Activated CD8-positive, alpha-beta memory T cell treated with anti-CD3 and anti-CD28 coated beads for 4 hours (primary cell): ENCODE data around the gene SVIL.

Source experiments
- DNase-seq, 2 donors: peaks; one replicate each; pipeline ENCODE4 v3.0.0-alpha.2; 2020; ENCODE audit warnings: low read depth in 2 of 2

The SVIL gene

DNA sequence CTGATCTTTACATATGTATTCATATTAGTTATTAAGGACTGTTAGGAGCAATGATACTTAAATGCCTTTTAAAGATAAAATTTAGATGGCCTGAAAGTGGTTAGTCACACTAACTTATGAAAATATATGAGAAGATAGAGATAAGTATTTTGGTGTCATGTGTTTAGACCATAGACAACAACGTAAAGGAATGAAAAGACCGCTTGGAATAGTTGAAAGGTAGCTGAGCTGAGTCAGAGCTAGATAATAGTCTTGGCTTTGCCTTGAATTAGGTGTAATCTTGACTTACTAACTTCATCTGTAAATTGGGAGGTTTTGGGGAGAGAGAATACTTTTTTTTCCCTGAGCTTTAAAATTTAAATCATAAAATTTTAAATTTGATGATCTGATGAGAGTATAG lies 218.9 kb downstream of the SVIL start:
- DNase-seq, result no peak

DNA sequence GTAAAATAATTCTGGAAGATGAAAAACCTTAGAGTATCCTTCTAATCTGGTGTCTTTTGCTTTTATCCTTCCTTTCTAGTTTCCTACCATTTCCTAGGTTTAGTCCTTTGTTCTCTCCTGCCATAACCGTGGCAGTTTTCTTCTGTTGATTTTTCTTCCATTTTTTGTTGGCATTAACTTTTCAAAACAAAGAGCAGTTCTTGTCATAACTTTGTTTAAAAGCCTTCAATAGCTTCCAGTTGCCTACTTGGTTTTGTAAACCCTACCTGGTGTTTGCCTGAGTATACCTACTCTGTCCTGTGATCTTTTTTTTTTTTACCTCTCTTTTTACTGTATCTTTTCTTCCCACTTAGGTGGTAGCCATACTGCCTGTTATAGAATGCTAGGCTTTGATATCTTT lies 220.3 kb downstream of the SVIL start:
- DNase-seq, result no peak

DNA sequence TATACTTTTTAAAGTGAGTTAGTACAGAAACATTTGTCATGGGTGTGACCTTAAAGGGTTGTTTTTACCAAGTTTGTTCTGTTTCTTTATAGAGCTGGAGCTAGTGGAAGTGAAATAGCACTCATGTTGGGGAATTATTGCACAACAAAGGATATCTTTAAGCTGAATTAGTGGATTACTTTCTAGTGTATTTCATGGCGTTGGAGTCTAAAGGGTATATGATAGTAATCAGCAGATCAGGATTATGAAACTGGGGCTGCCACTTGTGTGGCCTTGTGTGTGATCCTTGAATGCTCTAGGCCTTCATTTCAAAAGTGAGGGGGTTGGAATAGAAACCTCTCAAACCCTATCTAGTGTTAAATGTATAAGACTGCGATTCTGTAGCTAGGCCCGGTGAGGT lies 222.3 kb downstream of the SVIL start:
- no peak for DNase-seq

DNA sequence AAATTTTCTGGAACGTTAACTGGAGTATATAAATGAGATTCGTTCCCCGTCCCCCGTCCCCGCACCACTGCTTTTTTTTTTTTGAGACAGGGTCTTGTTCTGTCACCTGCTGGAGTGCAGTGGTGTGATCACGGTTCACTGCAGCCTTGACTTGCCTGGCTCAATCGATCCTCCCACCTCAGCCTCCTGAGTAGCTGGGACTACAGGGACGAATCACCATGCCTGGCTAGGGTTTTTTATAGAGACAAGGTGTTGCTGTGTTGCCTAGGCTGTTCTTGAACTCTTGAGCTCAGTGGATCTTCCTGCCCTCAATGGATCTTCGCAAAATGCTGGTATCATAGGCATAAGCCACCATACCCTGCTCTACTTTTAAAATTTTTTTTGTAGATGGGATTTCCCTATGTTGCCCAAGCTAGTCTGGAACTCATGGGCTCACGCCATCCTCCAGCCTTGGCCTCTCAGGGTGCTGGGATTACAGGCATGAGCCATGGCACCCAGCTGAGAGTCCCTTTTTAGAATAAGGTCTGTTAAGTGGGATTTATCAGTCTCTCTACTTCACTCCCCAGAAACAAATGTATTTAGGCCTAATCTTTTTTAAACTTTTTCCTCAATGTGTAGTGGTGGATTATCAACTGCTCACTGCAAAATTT lies 223.0 kb downstream of the SVIL start:
- no peak for DNase-seq

DNA sequence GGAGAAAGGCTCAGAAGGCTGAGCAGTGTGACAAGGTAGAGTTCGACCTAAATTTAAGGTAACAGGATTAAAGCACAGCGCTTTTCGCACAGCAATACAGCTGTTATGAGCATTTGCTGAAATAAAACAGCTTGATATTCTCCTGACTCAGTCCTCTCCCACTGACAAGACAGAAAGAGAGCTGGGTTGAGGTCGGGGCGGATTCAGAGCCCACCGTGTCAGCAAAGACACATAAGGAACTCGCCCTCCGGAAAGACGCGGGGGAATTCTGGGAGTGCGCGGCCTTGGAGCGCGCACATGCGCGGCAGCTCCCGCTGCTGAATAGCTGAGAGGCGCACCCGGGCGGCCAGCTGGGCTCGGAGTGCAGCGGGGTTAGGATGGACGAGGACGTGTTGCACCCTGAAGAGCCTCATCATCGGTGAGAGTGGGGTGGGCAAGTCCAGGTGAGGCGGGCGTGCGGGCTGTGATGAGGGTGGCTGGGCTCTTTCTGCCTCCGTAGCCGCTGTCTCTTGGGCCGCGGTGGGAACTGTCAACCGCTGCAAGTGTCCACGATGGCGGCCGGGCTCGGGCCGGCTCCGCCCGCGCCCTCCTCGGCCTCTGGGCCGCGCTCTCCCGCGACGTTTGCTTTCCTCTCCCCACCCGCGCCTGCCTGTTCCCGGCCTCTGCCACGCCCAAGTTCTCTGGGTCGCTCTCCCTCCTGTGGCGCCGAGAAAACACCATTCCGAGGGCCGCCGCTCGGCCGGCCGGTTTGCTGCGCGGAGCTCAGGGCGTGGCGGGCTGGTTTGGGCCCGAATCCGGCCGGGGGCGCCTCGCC lies 225.3 kb downstream of the SVIL start:
- peak in 1 of 2 donors; percentile 14 for DNase-seq

DNA sequence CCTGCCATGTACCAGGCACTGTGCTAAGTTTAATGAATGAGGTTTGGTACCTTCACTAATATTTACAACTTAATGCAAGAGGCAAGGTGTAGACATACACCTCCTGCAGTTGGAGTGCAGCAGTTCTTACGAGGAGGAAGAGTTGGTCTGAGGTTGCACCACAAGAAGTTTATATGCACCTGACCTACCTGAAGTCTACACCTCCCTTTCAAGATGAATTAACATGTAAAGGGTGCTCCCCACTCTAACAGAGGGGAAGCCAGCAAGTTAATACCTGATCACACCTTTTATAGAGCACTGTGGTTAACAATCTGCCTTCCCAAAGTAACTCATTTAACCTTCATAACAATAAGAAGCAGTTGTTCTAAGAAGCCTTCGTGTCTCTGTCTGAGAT lies 225.9 kb downstream of the SVIL start:
- no peak for DNase-seq
